GM18861 (cell line): Measurements from ENCODE around the gene A3GALT2.
"Not testable (repeated sequence)": the region's sequence is repeated elsewhere in the genome, so short reads cannot be mapped to it uniquely, and the experiment has no call there.

Experiments
- ATAC-seq: cut with Tn5 transposase; IDR thresholded peaks from one replicate; pipeline ENCODE4 v1.9.1; 2021; ENCODE audit not compliant: unreplicated experiment

Gene A3GALT2

DNA sequence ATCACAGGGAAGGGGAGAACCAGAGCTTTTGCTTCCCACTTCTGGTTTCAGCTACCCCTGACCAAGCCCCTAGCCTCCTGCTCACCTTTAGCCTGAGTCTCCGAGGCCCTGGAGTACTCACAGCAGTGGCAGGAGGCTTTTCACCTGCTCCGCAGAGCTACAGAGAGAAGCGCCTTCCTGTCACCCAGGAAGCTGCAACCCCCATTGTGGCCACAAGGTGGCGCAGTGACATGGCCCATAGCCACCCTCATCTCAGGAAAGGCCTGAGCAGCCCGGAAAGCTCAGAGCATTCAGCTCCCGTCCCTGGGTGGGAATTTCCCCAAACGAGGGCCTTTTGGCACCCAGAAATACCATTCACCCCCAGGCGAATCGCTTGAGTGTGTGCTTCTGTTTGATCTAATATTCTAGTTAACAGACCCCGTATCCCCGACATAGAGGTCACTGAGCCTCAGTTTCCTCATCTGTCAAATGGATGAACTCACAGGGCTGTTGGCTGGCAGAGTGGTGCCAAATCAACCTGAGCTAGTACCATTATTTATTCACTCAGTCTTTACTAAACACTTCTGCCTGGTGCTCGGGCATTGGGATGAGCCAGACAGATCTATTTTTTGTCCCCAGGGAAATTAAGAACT lies 25.3 kb downstream of the A3GALT2 start:
- ATAC-seq = peak; percentile 72

DNA sequence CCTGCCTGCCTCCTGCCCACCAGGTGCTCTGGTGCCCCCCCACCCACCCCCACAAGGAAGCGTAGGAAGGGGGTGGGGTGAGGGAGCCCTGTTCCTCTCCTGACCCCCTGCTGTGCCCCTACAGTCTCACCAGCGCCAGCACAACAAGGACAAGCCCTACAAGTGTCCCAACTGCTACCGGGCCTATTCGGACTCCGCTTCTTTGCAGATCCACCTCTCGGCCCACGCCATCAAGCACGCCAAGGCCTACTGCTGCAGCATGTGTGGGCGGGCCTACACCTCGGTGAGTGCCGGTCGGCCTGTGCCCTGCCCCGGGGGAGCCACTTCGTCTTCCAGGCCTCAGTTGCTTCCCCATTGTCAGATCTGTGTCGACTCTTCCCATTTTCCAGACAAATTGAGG lies 25.9 kb downstream of the A3GALT2 start:
- ATAC-seq = no peak

DNA sequence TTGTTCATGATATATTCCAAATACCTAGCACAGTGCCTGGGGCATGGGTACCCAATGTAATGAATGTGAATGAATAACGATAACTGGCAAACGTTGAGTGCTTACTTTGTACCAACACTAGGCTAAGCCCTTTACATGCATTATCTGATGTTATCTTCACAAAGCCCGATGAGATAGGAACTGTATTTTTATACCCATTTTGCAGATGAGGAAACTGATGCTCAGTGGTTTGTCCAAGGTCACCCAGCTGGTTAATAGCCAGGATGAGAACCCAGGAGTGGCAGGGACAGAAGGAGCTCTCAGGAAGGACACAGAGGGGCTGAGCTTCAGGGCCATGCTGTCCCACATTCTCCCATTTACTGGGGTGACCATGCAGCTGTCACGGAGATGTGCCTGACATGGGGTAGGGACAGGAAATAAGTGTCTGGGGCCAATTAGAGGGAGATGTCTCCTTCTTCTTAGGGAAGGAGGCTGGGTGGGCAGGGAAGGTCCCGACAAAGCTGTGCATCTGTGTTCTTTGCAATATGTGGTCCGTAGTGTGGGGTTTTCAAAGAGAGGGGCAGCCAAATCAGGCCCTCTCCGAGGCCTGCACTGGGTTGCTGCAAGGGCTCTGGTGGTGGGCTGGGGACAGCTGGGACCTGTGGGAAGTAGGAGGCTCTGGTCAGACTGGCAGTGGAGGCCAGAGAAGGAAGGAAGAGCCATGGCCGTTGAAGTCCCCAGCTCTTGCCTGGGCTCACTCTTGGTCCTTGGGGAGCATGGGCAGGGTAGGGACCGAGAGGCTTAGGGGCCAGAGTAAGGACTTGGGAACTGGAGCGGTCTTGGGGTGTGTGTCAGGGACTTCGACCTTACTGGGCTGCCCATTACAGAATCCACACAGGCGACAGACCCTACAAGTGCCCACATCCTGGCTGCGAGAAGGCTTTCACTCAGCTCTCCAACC lies 26.6 kb downstream of the A3GALT2 start:
- ATAC-seq = no peak

DNA sequence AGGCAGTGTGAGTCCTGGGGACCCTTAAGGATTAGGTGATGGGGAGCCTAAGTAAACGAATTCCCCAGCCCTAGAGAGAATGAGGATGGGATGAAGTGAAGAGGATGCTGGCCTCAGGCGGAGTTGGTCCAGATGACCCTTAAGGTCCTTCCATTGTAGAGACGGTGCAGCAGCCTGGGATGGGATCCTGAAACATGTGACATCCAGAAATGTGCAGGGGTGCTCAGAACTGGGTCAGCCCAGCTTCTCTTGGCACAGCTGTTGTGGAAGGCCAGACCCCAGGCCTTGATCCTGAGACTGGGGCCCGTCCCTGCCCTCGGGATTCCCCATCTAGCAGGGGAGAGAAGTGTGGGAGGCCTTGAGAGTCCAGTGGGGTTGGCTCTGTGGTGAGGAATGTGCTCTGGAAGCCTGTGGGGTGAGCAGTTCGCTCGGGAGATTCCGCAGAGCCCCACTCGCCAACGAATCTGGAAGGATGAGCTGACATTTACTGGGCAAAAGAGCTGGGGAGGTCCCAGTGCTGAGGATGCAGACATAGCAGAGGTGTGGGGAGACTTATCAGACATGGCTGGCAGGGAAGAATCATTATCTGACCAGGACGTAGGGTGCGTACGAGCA lies 28.1 kb downstream of the A3GALT2 start:
- no peak for ATAC-seq

DNA sequence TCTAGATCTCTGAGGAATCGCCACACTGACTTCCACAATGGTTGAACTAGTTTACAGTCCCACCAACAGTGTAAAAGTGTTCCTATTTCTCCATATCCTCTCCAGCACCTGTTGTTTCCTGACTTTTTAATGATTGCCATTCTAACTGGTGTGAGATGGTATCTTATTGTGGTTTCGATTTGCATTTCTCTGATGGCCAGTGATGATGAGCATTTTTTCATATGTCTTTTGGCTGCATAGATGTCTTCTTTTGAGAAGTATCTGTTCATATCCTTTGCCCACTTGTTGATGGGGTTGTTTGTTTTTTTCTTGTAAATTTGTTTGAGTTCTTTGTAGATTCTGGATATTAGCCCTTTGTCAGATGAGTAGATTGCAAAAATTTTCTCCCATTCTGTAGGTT lies 30.3 kb downstream of the A3GALT2 start:
- not testable (repeated sequence) for ATAC-seq

DNA sequence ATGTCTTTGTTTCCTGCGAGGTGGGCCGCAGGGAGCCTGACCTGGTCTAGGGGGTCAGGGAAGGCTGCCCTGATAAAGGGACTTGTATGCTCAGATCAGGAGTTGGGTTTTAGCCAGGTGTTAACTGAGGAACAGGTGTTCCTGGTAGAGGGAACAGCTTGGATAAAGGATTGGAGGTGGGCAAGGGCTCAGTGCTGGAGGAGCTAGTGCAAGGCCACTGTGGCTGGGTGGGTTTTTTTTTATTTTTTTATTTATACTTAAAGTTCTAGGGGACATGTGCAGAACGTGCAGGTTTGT lies 31.1 kb downstream of the A3GALT2 start:
- ATAC-seq = no peak

DNA sequence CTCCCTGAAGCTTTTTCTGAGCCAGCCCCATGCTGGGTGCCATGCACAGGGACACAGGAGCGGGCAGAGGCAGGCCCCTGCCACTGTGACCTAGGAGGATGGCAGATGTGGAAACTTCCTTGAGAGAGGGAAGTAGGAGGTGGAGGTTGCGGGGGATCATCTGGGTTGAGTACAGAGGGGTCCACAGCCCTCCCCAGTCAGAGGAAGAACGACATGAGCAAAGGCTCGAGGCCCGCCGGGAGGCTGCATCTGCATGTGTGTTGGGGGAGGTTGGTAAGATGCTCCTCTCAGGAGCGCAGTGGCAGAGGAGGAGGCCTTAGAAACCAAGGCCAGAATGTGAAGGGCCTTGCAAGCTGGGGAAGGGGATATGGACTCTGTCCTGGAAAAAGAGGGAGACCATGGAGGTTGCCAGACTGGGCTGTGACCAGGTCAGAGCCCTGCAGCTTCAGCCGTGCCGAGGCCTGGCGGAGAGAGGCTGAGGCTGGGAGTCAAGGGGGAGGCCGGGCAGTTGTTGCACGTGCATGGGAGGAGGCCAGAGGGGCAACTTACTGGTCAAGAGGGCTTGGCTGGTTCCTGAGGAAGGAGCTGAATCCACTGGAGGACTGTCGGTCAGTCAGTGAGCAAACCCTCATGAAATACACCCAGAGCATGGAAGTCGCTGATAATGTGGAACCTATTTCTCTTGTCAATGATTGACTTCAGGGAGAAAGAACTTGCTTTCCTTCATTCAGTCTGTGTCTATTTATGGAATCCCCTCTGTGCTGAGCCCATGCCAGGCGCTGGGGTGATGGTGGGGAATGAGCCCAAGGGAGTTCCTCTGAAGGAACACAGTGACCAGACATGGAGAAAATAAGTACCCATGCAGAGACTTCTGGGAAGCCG lies 31.7 kb downstream of the A3GALT2 start:
- ATAC-seq = no peak

DNA sequence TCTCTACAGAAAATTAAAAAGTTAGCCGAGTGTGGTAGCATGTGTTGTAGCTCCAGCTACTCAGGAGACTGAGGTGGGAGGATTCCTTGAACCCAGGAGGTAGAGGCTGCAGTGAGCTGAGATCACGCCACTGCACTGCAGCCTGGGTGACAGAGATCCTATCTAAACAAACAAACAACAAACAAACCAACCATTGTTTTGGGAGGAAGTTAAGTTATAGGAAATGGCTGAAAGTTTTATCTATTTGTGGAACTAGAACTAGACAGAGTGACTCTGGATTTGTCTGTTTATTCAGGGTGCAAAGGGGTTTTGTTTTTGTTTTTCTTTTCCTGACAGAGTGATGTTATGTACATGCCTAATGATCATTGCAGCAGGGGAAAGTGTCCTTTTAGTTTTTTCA lies 33.6 kb downstream of the A3GALT2 start:
- no peak for ATAC-seq

DNA sequence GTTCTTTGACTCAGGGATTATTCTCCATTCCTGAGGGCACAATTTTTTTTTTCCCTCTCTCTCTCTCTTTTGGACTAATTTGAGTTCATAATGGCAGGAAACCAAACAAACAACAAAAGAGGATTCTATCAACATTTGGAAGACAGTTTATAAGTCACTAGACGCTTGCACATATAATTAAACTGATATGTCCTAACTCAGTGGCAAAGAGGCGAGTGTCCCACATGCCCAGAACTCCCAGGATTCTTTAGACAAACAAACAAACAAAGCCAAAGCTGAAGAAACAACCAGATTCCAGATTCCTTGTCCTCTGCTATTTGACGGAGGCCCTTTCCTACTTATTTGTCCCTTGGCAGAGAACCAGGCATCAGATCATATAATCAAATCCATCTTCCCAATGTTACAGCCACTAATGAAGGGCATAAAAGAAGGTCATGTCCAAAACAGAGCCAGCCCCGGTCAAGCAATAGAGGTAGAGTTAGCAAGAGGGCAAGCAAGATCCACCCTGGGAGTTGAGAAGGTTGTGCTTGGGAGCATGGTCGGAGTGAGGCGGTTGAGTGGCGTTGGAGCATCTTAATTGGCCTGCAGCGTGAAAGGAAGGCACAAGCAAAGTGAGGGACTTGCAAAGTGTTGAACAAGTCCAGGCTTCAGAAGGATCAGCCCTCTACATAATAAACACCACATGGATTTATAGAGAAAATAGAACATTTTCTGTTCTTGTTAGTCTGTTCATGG lies 34.3 kb downstream of the A3GALT2 start:
- ATAC-seq = no peak

DNA sequence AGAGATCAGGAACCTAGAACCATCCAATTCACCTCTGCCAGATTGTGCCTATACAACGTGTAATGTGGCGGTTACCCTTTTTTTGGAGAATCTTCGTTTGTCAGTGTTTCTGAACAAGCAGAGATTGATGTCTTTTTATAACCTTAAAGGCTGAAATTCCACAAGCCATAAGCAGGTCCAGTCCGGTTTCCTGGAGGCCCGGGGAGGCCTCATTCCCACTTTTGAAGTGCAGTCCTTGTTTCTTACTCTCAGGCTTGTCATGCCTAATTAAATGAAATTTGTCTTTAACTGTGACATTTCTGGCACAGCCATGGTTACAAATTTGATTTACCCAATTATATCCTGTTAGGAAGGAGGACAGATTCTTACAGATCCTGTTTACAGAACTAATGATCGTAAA lies 36.8 kb downstream of the A3GALT2 start:
- ATAC-seq = no peak

DNA sequence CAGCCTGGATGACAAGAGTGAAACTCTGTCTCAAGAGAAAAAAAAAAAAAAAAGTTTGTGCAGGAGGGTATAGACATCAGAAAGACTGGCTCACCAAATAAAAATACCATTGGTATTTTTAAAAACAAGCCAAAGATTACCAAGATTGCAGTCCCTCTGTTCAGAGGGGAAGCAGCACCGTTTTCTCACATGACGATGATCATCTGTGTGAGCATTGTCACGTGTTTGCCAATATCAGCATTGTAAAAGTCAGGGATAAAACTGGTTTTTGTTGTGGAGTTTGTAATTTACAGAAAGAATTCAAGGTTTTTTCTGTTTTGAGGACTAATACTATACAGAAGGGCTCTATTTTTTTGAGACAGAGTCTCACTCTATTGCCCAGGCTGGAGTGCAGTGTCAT lies 38.1 kb downstream of the A3GALT2 start:
- ATAC-seq = no peak

DNA sequence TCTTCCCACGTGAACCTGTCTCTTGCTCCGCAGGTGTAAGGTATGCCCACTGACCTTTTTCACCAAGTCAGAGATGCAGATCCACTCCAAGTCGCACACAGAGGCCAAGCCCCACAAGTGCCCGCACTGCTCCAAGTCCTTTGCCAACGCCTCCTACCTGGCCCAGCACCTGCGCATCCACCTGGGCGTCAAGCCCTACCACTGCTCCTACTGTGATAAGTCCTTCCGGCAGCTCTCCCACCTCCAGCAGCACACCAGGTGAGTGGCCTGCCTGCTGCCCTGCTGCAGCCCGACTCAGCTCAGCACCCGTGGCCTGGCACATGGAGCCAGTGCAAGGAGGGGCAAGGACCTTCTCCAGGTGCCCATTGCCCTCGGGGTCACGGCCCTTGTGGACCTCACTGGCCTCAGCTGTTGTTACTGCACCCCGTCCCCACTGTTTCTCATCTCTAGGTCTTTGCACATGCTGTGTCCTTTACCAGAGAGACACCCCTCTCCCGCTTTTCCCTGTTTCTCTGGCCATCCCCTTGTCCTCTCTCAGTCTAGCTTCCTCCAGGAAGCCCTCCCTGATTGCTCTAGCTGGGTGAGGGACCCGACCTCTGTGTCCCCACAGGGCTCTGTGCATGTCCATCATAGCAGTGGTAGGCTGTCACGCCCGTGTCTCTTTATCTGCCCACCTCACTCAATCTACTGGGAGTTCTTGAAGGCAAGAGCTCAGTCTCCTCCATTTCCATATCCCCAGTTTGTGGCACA lies 39.2 kb downstream of the A3GALT2 start:
- no peak for ATAC-seq

DNA sequence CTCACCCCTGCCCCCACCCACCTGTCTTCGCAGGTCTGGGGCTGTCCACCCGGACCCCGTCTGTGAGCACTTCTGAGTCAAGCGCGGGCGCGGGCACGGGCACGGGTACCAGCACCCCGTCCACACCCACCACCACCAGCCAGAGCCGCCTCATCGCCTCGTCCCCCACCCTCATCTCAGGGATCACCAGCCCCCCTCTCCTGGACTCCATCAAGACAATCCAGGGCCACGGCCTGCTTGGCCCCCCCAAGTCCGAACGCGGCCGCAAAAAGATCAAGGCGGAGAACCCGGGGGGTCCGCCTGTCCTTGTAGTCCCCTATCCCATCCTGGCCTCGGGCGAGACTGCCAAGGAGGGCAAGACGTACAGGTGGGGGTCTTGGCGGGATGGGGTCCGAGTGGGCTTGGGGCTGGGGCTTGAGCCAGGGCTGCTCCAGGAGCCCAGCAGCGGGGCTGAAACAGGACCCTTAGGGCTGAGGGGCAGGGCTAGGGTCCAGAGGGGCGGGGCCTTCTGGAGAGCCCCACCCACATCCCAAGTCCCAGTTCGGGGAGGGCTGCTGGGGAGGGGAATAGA lies 40.7 kb downstream of the A3GALT2 start:
- no peak for ATAC-seq

DNA sequence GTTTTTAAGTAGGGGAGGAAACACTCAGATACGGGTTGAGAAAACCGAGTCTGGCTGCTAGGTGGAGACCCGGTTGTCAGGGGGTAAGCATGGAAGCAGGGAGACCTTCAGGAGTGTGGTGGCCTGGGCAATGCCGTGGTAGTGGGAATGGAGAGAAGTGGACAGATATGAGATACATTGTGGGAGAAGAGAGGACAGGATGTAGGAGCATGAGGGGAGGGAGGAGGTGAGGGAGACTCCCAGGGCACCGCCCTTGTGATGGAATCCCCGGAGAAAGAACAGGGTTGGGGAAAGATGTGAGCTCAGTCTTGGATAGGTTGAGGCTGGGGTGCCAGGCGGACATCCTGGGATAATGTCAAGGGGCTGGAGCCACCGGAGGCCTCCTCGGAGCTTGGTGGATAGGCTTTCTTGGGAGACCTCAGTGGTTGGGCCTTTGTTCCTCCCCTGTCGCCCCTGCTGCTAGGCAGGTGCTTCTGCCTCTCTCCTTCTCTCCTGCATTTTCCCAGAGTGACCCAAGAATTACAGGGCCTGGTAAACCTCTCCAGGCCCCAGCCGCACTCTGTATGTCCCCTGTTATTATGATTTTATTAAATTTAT lies 43.3 kb downstream of the A3GALT2 start:
- no peak for ATAC-seq

DNA sequence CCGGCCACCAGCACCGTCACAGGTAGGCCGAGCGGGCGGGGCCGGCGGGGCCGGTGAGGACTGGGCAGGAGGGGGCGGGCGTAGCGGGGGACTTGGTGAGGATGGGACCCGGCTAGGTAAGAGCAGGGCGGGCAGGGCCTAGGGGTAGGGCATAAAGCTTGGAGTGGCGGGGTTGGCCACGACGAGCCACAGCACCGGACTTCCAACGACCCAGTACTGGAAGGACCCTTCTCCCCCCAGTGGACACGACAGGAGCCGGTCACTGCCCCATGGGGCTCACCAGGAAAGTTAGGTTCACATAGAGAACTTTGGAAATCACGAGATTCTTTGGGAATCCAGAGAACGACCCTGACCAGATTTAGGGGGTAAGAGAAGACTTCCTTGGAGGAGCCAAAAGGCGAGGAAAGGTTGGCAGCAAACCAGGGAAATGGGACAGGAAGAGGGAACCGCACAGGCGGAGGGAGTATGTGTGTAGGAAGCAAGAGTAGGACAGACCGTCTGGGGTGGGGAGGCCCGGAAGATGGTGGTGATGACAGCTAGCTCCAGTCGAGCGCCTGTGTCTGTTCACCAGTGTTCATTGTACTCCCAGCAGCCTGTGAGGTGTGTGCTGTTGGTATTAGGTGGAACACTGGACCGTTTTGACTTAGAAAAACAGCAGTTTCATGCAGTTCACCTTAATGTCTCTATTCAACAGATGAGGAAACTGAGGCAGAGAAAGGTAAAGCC lies 44.2 kb downstream of the A3GALT2 start:
- no peak for ATAC-seq

DNA sequence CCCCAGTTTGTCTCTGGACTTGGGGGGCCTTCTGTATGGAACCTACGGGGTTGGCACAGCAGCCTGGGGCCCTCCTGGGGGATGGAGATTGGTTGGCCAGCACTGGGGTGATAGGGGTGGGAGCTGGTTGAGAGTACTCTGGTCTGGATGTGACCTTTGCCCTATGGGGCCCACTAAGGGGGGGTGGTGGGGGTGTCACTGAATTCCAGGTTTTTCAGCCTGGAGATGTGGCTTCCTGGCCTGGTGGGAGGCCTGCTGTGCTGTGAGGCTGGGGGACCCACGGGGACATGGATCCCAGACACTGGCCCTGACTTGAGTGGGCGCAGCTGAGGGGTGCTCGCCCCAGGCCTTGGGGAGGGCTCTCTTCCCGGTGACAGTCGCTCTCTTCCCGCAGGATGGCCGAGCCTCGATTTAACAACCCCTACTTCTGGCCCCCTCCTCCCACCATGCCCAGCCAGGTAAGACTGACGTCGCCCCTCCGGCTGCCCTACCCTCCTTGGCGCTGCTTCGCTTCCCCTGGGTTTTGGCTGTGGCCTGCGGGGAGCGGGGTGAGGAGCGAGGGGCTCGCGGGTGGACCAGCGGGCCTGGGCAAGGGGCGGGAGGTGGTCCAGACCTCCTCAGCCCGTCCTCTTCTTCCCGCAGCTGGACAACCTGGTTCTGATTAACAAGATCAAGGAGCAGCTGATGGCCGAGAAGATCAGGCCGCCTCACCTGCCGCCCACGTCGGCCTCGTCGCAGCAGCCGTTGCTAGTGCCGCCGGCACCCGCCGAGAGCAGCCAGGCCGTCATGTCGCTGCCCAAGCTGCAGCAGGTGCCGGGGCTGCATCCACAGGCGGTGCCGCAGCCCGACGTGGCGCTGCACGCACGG lies 45.0 kb downstream of the A3GALT2 start:
- no peak for ATAC-seq

DNA sequence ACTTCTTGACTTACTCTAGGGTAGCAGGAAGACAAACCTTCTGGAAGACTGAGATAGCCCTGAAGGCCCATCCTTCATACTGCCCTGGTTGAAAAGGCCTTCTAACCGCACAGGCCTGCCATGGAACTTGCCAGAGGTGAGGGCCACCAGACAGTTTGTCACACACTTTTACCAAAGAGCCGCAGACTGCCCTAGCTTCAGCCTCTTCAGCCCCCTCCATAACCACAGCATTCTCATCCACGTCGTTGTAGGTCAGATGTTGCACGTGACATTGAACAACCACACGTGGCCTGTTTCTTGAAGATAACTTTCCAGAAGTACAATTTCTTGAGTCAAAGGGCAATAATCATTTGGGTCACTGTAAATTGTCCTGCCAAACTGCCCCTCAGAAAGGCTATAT lies 45.7 kb downstream of the A3GALT2 start:
- ATAC-seq = no peak

DNA sequence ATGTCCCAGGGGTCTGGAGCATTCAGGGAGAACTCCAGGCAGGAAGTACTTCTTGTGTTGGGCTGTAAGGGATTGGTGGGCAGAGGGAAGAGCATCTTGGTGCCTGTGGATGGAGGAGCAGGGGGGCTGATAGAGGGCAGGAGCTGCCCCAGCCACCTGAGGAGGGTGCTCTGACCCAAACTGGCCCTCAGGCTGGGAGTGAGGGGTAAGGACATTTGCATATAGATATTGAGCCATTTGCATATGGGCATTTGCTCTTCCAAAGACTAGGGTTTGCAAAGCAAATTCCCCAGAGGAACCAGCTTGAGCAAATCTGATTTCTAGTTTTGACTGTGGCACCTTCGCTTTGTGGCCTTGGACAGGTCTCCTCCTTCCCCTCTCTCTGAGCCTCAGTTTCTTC lies 46.5 kb downstream of the A3GALT2 start:
- ATAC-seq = no peak
